Smooth muscle cell (in vitro differentiated cells): ENCODE measurements around the gene AP4B1. TPM values are rescaled to one million over a fixed set of nuclear protein-coding genes. Genes with fewer than 3 reads are reported as not detected.

Source experiments
- DNase-seq: peaks from one replicate; lab custom pipeline; 2025; ENCODE audit not compliant: unreplicated experiment; lab: John Stamatoyannopoulos, UW
- H2AFZ ChIP-seq: fragments of 200-600 bp; sonication (generic); 2 replicates; pipeline ENCODE4 v1.6.0; 2016; ENCODE audit warnings: antibody characterized with exemption, low read depth, mild to moderate bottlenecking
- H3F3A ChIP-seq: fragments of 200-600 bp; sonication (generic); 2 replicates; pipeline ENCODE4 v1.6.0; 2017; ENCODE audit warnings: antibody characterized with exemption, low read depth
- H3K27ac ChIP-seq: fragments of 200-600 bp; sonication (generic); 2 replicates; pipeline ENCODE4 v1.5.1; 2016; ENCODE audit warnings: low read depth, mild to moderate bottlenecking
- H3K27me3 ChIP-seq: fragments of 200-600 bp; sonication (generic); 2 replicates; pipeline ENCODE4 v1.6.1; 2016; ENCODE audit warnings: low read depth, mild to moderate bottlenecking
- H3K36me3 ChIP-seq: fragments of 200-600 bp; sonication (generic); 2 replicates; pipeline ENCODE4 v1.5.1; 2016; ENCODE audit warnings: low read depth
- H3K4me1 ChIP-seq: fragments of 200-600 bp; sonication (generic); 2 replicates; pipeline ENCODE4 v1.5.1; 2016; ENCODE audit warnings: low read depth
- H3K4me2 ChIP-seq: fragments of 200-600 bp; sonication (generic); 2 replicates; pipeline ENCODE4 v1.6.0; 2016; ENCODE audit warnings: mild to moderate bottlenecking
- H3K4me3 ChIP-seq: fragments of 200-600 bp; sonication (generic); 2 replicates; pipeline ENCODE4 v1.5.1; 2016; ENCODE audit warnings: mild to moderate bottlenecking
- H3K79me2 ChIP-seq: fragments of 200-600 bp; sonication (generic); 2 replicates; pipeline ENCODE4 v1.6.0; 2016; ENCODE audit warnings: low read depth, mild to moderate bottlenecking
- H3K9ac ChIP-seq: fragments of 200-600 bp; sonication (generic); 2 replicates; pipeline ENCODE4 v1.6.0; 2016; ENCODE audit warnings: low read depth
- H3K9me3 ChIP-seq: fragments of 200-600 bp; sonication (generic); replicated peaks from 2 replicates; pipeline ENCODE4 v1.5.1; 2016; ENCODE audit warnings: low read depth
- H4K20me1 ChIP-seq: fragments of 200-600 bp; sonication (generic); 2 replicates; pipeline ENCODE4 v1.6.0; 2016; ENCODE audit warnings: low read depth
- WGBS: methylation state at CpG from one replicate; pipeline ENCODE4 v1.1.7; 2016; ENCODE audit warnings: low lambda C conversion rate; 5-methylcytosine and 5-hydroxymethylcytosine counted together
- polyA plus RNA-seq: library from polyadenylated mRNA; unstranded; fragments of >200 nt; fragmentation: Nextera tagmentation; extraction: Ambion mirVana; gene quantifications from 2 replicates; pipeline ENCODE4 v1.2.1, GENCODE V29; 2016
- total RNA-seq: library from RNA; depleted of rRNA; stranded (reverse); fragments of >200 nt; gene quantifications from 2 replicates; pipeline ENCODE4 v1.2.3, GENCODE V29; 2014
- TF ChIP-seq, protein P1 (sequence below): fragments of 200-600 bp; sonication (generic); IDR thresholded peaks from 2 replicates; pipeline ENCODE4 v1.5.1; 2017; ENCODE audit warnings: borderline replicate concordance, mild to moderate bottlenecking, antibody characterized with exemption; ENCODE audit not compliant: insufficient read depth, poor library complexity, severe bottlenecking

The AP4B1 gene
- total and polyA plus RNA-seq, 2 experiments from 2014 or later = 11.6 to 17.3 TPM

DNA sequence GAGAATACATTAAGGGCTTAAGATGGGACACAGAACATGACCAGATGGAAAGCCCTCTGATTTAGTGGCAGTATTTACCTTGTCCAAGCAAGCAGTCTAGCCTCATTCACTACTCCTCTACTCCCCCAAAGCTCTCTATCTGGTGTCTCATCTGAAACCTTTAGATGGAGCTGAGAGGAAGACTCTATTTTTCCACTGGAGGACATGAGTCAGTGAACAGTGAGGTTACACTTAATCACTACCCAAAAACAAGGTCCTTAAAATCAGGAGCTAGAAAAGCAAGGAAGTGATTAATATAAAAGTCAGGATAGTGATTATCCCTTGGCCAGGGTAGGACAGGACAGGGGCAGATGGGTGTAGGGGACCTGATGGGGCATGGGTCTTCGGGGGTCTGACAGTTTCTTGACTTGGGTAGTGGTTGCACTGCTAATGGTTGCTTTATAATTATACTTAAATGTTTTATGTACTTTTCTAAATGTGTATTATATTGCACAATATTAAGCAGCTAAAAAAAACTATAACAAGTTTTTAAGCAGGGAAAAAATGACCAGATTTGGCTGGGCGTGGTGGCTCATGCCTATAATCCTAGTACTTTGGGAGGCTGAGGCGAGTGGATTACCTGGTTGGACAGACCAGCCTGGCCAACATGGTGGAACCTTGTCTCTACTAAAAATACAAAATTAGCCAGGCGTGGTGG is 36.1 kb downstream of the AP4B1 start:
- TF ChIP-seq, protein P1, sequence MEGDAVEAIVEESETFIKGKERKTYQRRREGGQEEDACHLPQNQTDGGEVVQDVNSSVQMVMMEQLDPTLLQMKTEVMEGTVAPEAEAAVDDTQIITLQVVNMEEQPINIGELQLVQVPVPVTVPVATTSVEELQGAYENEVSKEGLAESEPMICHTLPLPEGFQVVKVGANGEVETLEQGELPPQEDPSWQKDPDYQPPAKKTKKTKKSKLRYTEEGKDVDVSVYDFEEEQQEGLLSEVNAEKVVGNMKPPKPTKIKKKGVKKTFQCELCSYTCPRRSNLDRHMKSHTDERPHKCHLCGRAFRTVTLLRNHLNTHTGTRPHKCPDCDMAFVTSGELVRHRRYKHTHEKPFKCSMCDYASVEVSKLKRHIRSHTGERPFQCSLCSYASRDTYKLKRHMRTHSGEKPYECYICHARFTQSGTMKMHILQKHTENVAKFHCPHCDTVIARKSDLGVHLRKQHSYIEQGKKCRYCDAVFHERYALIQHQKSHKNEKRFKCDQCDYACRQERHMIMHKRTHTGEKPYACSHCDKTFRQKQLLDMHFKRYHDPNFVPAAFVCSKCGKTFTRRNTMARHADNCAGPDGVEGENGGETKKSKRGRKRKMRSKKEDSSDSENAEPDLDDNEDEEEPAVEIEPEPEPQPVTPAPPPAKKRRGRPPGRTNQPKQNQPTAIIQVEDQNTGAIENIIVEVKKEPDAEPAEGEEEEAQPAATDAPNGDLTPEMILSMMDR = no peak
- no peak overlapping the region for H3K9ac ChIP-seq
- no peaks in the 10 kb centered on the region for H3K27me3 ChIP-seq
- no peaks in the 10 kb centered on the region for H3K36me3 ChIP-seq
- H3K9me3 ChIP-seq = no peaks in the 10 kb centered on the region
- H3K4me2 ChIP-seq = no peak overlapping the region
- H3F3A ChIP-seq = no peaks in the 10 kb centered on the region
- no peaks in the 10 kb centered on the region for H4K20me1 ChIP-seq
- no peak overlapping the region for H2AFZ ChIP-seq
- no peaks in the 10 kb centered on the region for H3K4me1 ChIP-seq
- DNase-seq = no peak
- no peak overlapping the region for H3K4me3 ChIP-seq
- H3K79me2 ChIP-seq = no peaks in the 10 kb centered on the region
- H3K27ac ChIP-seq = no peak overlapping the region
- WGBS = 94% methylated on average over 4 of the region's 4 CpGs

DNA sequence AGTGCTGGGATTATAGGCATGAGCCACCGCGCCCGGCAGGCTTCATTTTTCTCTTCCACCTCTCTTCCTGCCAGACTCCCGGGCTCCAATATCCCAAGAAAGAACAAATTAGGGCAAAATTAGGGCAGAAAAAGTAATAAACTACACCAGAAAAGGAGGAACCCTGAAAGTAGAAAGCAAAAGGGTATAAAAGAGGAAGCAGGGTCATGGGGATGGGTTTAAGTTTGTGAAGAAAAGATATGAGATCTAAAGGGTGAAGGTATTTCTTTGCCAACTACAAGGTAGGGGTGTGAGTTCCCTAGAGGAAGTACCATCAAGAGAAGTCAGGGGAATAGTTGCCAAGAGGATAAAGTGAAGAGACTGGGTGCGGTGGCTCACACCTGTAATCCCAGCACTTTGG is 43.0 kb downstream of the AP4B1 start:
- H3K9ac ChIP-seq = peak overlapping the region; percentile 17
- WGBS = 98% methylated on average over 5 of the region's 5 CpGs
- H3F3A ChIP-seq = no peaks in the 10 kb centered on the region
- TF ChIP-seq, protein P1 = no peak
- H3K36me3 ChIP-seq = no peaks in the 10 kb centered on the region
- no peaks in the 10 kb centered on the region for H3K9me3 ChIP-seq
- H3K27me3 ChIP-seq = no peaks in the 10 kb centered on the region
- no peaks in the 10 kb centered on the region for H4K20me1 ChIP-seq
- no peak overlapping the region for H3K4me3 ChIP-seq
- no peak overlapping the region for H3K4me2 ChIP-seq
- H2AFZ ChIP-seq = no peak overlapping the region
- peaks cover 5% of the 10 kb centered on the region for H3K4me1 ChIP-seq
- H3K27ac ChIP-seq = no peak overlapping the region
- no peak for DNase-seq
- no peaks in the 10 kb centered on the region for H3K79me2 ChIP-seq

DNA sequence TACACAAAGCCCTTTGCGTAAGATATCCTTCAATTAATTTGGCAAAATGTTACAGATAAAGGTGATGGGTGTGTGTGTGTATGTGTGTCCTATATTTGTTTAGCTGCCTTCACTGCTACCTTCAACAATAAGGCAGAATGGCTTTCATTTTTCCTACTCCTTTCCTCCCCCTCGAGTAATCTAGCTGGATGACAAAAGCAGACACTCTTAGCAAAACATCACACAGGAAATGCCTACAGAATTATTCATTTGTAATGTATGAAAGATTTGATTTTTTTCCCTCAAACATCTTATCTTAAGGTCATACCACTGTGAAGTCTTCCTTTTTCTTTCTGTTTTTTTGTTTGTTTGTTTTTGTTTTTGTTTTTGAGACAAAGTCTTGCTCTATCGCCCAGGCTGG is 43.7 kb downstream of the AP4B1 start:
- peak overlapping the region; percentile 82 for H3K27ac ChIP-seq
- H3K4me2 ChIP-seq = peak overlapping the region; percentile 33
- H3K9me3 ChIP-seq = no peaks in the 10 kb centered on the region
- H3K4me3 ChIP-seq = no peak overlapping the region
- H3F3A ChIP-seq = no peaks in the 10 kb centered on the region
- no peaks in the 10 kb centered on the region for H3K79me2 ChIP-seq
- H4K20me1 ChIP-seq = no peaks in the 10 kb centered on the region
- peak overlapping the region; percentile 68 for H3K9ac ChIP-seq
- peaks cover 5% of the 10 kb centered on the region for H3K4me1 ChIP-seq
- TF ChIP-seq, protein P1 = no peak
- H3K27me3 ChIP-seq = no peaks in the 10 kb centered on the region
- 55% methylated on average over 3 of the region's 3 CpGs for WGBS
- H2AFZ ChIP-seq = peak overlapping the region; percentile 13
- no peaks in the 10 kb centered on the region for H3K36me3 ChIP-seq
- DNase-seq = no peak
